Measurements from ENCODE around the gene PPP1R27. TPM values are rescaled to one million over a fixed set of nuclear protein-coding genes. Genes with fewer than 3 reads are reported as not detected.
A peak's percentile ranks its signal among the peaks of the same experiment; 100 is the strongest.

PPP1R27 gene
- total and polyA plus RNA-seq, 9 of the 15 experiments (the other 6 are each of a cell fraction or from before 2014, with no cell fraction given), result 0.29 to 6.9 (median 1.5) TPM; not detected in 2

GRCh38 chr17:81831957-81832607, 2.8 kb downstream of the PPP1R27 start (continued):
- no peak for TF ChIP-seq IRF9 (tag; IDR thresholded peaks at IDR 0.05)
- TF ChIP-seq COPS2 (conservative IDR thresholded peaks at IDR 0.05), result no peak
- no peak; the same call in 1 of the 2 replicates for TF ChIP-seq POLR2A (conservative IDR thresholded peaks at IDR 0.05)
- no peak for TF ChIP-seq RFX7 (CRISPR knock-in tag; IDR thresholded peaks at IDR 0.05)
- TF ChIP-seq TOE1 (IDR thresholded peaks at IDR 0.05; ENCODE audit: borderline replicate concordance), result no peak
- no peak for TF ChIP-seq TOE1 (CRISPR knock-in tag; IDR thresholded peaks at IDR 0.05; ENCODE audit: borderline replicate concordance, low read depth)
- no peak for TF ChIP-seq ZNF324 (CRISPR knock-in tag; IDR thresholded peaks at IDR 0.05)
- no peak for TF ChIP-seq GTF2B (IDR thresholded peaks at IDR 0.05; ENCODE audit: extremely low read depth, insufficient read length)
- no peak for TF ChIP-seq PHTF2 (CRISPR knock-in tag; IDR thresholded peaks at IDR 0.05)
- TF ChIP-seq LARP7 (IDR thresholded peaks at IDR 0.05), result peak; percentile 41; the same call in 1 of the 2 replicates
- TF ChIP-seq ZNF311 (CRISPR knock-in tag; IDR thresholded peaks at IDR 0.05), result no peak
- TF ChIP-seq ZNF592 (IDR thresholded peaks at IDR 0.05), result peak; percentile 87
- no peak for TF ChIP-seq ZC3H8 (IDR thresholded peaks at IDR 0.05)
- no peak for TF ChIP-seq FOXA3 (CRISPR knock-in tag; conservative IDR thresholded peaks at IDR 0.05 in 1 of 2, IDR thresholded peaks at IDR 0.05 in 1 of 2)
- no peak for TF ChIP-seq STAG1 (CRISPR knock-in tag; IDR thresholded peaks at IDR 0.05; ENCODE audit: borderline replicate concordance)
- TF ChIP-seq SMARCA5 (IDR thresholded peaks at IDR 0.05), result peak; percentile 58; the same call in 1 of the 2 replicates
- TF ChIP-seq RFX5 (IDR thresholded peaks at IDR 0.05; ENCODE audit: low read depth, low read length), result no peak
- no peak for TF ChIP-seq BRCA1 (IDR thresholded peaks at IDR 0.05)
- TF ChIP-seq BRCA1 (CRISPR knock-in tag; IDR thresholded peaks at IDR 0.05), result no peak
- no peak for TF ChIP-seq MCM2 (IDR thresholded peaks at IDR 0.05; ENCODE audit: low read depth)
- TF ChIP-seq MED1 (CRISPR knock-in tag; IDR thresholded peaks at IDR 0.05; ENCODE audit: borderline replicate concordance), result no peak
- no peak for TF ChIP-seq ESRRB (CRISPR knock-in tag; IDR thresholded peaks at IDR 0.05; ENCODE audit: borderline replicate concordance)
- TF ChIP-seq EWSR1 (IDR thresholded peaks at IDR 0.05; ENCODE audit: borderline replicate concordance, low read depth, partially characterized antibody), result no peak
- TF ChIP-seq CHD4 (IDR thresholded peaks at IDR 0.05; ENCODE audit: insufficient read depth, insufficient replicate concordance, low read depth, low read length, poor library complexity, severe bottlenecking), result no peak
